ENCODE data around the gene SIGLEC10.
A peak's percentile ranks its signal among the peaks of the same experiment; 100 is the strongest.
"Not testable (repeated sequence)": the region's sequence is repeated elsewhere in the genome, so short reads cannot be mapped to it uniquely, and the experiment has no call there.

Gene SIGLEC10

GRCh38 chr19:51398096-51398704 lies 19.2 kb downstream of the SIGLEC10 start:
- DNase-seq (ENCODE audit: low read depth, low spot score): no peak
- POLR2A ChIA-PET: no interaction called here

GRCh38 chr19:51397453-51397852 lies 20.0 kb downstream of the SIGLEC10 start:
- DNase-seq (ENCODE audit: low read depth, low spot score); POLR2A ChIA-PET; H3K4me3 ChIP-seq (ENCODE audit: low read depth, low read length): not testable (repeated sequence)
- CTCF ChIA-PET: interaction anchor here (0.8 to 4.4 kb wide), 10 partner anchors 10 to 283 kb away, joined by 3 to 26 read pairs (median 4); no protein-coding TSS in a partner anchor

More at GRCh38 chr19:51398096-51398704, 19.2 kb downstream of the SIGLEC10 start:
- TF ChIP-seq CTCF (IDR thresholded peaks at IDR 0.05; ENCODE audit: insufficient read depth, low read length, missing control alignments): peak; percentile 42
- no peak overlapping the region for H3K4me3 ChIP-seq (ENCODE audit: low read depth, low read length)
- CTCF ChIA-PET: interaction anchor here (0.8 to 4.4 kb wide), 11 partner anchors 9 to 282 kb away, joined by 3 to 26 read pairs (median 4); partner anchors contain the start of gene SIGLEC10

- CTCF ChIA-PET: interaction anchor here (1.0 to 3.2 kb wide), 5 partner anchors 21 to 118 kb away, joined by 3 to 10 read pairs (median 4); partner anchors contain the start of gene SIGLEC10
- POLR2A ChIA-PET: no interaction called here
These were observed 21.3 kb downstream of the SIGLEC10 start for GRCh38 chr19:51396175-51396574.

GRCh38 chr19:51394050-51394836 lies 23.2 kb downstream of the SIGLEC10 start:
- POLR2A ChIA-PET: interaction anchor here (1.3 kb wide), 1 partner anchor 26 kb away, joined by 4 read pairs; no protein-coding TSS in a partner anchor
- peak; percentile 89 for DNase-seq (ENCODE audit: low read depth, low spot score)
- CTCF ChIA-PET: interaction anchor here (1.0 to 1.5 kb wide), 4 partner anchors 26 to 263 kb away, joined by 3 to 4 read pairs (median 3); no protein-coding TSS in a partner anchor
- no peak for TF ChIP-seq CTCF (IDR thresholded peaks at IDR 0.05; ENCODE audit: insufficient read depth, low read length, missing control alignments)
- H3K4me3 ChIP-seq (ENCODE audit: low read depth, low read length): peak overlapping the region; percentile 58

More at GRCh38 chr19:51396175-51396574, 21.3 kb downstream of the SIGLEC10 start:
- no peak for TF ChIP-seq CTCF (IDR thresholded peaks at IDR 0.05; ENCODE audit: insufficient read depth, low read length, missing control alignments)
- DNase-seq (ENCODE audit: low read depth, low spot score): no peak
- H3K4me3 ChIP-seq (ENCODE audit: low read depth, low read length): no peak overlapping the region

GRCh38 chr19:51392701-51393100 lies 24.7 kb downstream of the SIGLEC10 start:
- TF ChIP-seq CTCF (IDR thresholded peaks at IDR 0.05; ENCODE audit: insufficient read depth, low read length, missing control alignments): no peak
- no peak overlapping the region for H3K4me3 ChIP-seq (ENCODE audit: low read depth, low read length)
- POLR2A ChIA-PET: no interaction called here
- CTCF ChIA-PET: interaction anchor here (0.8 kb wide), 1 partner anchor 24 kb away, joined by 3 read pairs; the partner anchor contains the start of gene CLDND2
- no peak for DNase-seq (ENCODE audit: low read depth, low spot score)

GRCh38 chr19:51391073-51391611 lies 26.3 kb downstream of the SIGLEC10 start:
- CTCF ChIA-PET: no interaction called here
- no peak for DNase-seq (ENCODE audit: low read depth, low spot score)
- no peak overlapping the region for H3K4me3 ChIP-seq (ENCODE audit: low read depth, low read length)
- POLR2A ChIA-PET: no interaction called here
- no peak for TF ChIP-seq CTCF (IDR thresholded peaks at IDR 0.05; ENCODE audit: insufficient read depth, low read length, missing control alignments)

All from AG04449 (cell line).